DMS153 treated with DMSO at 0.1 percent for 48 hours (cell line): ENCODE results near the gene CCDC61.

Experiments used
- DNase-seq: peaks from one replicate; lab custom pipeline; 2025; ENCODE audit not compliant: unreplicated experiment; lab: John Stamatoyannopoulos, UW

Gene CCDC61

DNA sequence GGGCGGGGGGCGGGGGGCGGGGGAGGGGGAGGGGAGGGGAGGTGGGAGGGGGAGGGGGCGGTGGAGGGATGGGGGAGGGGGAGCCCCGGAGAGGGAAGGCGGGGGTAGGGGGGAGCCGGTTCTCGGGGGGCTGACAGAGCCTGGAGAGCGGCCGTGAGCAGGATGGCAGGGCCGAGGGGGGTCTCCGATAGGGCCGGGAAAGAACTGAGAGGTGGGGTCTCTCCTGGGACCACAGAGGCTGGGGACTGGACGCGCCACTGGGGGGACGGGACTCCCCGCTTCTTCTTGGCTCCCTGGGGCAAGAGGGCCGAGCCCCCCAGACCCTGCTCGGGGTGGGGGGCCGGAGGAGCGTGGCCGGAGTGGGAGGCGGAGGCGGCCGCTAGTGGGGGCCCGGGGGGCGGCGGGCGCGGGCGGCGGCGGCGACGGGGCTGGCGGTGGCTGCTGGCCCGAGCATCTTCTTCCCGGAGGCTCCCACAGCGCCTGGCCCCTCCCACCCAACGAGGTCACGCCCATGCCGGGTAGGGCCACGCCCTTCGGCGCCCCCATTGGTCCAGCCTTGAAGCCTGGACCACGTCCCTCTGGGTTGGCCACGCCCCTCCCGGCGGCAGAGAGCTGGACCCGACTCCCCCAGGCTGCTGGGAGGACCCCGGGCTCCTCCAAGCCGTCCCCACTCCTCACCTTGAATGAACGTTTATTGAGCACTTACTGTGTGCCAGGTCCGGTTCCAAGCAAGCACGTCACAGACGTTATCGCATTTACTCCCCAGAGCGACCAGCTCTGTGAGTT lies 21.5 kb upstream of the CCDC61 start, which contains the start of gene NOVA2:
Gene NOVA2 (minus strand): TSS at position 313 of the 786 bp plus-strand sequence. CDS start 514 bp downstream, outside the sequence.
- DNase-seq, result no peak

DNA sequence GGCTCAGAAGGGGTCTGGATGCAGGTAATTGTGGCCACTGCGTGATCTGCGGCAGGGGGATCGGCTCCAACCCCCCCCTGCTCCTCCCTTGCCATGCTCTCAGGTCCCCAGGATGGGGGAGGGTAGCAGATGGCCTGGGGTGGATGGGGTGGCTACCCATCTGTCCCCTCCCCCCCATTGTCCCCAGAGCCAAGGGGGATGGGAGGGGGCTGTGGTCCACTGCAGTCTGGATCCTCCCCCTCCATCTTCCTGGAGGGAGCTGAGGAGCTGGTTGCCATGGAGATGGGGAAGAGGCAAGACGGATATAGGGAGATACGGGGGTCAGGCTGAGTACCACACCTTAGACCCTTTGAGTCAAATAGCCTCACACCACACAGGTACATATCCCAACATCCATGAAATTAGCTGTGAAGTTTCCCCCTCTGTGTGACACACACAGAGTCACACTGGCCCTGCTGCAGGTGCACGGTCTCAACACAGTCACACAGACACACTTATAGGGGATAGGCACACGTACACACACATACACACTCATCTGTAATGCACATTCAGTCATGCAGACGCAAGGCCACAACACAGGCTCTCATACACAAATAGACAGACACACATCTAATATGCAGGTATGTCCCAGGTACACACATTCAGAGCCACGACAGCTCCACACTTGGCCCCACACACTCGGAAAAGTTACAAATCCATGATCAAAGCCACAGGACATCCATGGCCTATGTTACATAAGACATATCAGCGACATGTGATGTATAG lies 19.8 kb upstream of the CCDC61 start:
- DNase-seq, result no peak

- DNase-seq, result no peak
Measured at GRCh38 chr19:45976178-45976577, 19.1 kb upstream of the CCDC61 start.

GRCh38 chr19:45978156-45978555 lies 17.1 kb upstream of the CCDC61 start:
- DNase-seq, result no peak

DNA sequence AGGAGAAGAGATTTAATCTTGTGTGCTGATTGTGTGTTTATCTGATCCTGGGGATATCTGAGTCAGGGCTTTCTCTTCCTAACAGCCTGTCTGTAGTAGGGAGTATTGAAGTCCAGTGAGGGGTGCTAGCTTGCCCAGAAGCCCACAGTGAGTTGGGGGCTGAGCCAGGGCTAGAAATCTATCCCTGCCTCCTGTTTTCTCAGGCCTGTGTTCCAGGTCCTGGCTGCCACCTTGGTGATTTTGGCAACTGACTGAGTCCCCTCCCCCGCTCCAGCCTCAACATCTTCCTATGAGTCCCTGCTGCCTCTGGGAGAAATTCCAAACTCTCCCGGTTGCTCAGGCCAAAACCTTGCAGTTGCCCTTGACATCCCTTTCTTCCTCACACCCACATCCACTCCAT lies 13.9 kb upstream of the CCDC61 start:
- DNase-seq, result no peak

DNA sequence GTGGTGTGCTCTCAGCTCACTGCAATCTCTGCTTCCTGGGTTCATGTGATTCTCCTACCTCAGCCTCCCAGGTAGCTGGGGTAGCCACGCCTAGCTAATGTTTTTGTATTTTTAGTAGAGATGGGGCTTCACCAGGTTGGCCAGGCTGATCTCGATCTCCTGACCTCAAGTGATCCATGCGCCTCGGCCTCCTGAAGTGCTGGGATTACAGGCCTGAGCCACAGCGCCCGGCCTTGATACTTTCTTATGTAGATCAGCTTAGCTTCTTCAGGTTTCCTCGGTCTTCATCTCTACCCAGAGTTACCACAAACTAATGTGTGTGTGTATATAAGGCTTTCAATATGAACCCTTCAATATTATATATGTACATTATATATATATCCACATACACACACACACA lies 9.9 kb upstream of the CCDC61 start:
- no peak for DNase-seq

- no peak for DNase-seq
Measured at GRCh38 chr19:45990113-45990728, 5.0 kb upstream of the CCDC61 start.

DNA sequence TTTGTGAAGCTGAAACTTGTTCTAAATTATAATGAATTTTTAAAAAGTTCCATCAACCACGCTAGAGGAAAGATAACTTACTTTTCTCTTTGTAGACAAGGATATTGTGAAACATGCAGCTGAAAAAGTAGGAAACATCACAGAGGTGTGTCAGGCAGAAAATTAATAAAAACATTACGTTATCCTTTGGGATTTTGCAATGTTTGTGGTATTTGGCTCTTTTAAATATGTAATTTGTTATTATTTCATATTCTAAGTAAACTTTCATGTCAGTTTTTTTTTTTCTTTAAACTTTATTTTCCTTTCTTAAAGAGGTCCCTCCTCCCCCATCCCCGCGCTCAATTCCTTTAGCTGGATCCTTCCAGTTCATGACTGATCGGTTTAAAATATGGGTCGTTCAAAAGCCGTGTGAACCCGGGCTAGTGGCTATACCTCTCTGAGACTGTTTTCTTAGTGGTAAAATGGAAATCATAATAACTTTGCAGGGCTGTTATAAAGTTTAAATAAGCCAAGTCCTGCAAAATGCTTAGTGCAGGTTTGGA lies 740 bp upstream of the CCDC61 start:
- no peak for DNase-seq

DNA sequence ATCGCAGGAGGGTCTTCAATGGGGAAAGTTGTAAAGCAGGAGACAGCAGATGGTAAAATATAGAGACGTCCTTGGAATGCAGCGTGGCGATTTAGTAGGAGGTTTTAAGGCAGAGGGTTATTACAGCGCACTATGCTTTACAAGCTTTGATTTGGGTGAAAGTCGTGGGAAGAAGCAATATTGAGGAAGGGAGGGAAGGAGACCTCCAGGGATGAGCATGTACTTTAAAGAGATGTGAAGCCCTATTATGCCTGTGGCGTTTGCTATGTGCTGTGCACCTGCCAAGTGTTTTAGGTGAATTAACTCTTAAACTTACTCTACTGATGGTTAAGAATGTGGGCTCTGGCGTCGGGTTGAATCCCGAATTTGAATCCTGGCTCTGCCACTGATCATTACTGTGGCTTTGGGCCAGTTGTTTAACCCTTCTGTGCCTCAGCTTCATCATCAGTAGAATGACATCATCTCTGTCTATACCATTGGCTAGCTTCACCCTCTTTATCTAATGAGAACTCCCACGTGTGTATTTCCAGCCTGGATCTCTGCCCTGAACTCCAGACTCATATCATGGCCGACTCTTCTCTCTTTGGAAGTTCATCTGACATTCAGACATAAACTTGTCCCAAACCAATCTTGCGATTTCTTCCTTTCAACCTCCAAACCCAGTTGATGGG lies 583 bp downstream of the CCDC61 start:
- no peak for DNase-seq

- DNase-seq, result no peak
Measured at GRCh38 chr19:45996933-45997332, 1.7 kb downstream of the CCDC61 start.

GRCh38 chr19:45998834-45999233 lies 3.6 kb downstream of the CCDC61 start:
- DNase-seq, result no peak

DNA sequence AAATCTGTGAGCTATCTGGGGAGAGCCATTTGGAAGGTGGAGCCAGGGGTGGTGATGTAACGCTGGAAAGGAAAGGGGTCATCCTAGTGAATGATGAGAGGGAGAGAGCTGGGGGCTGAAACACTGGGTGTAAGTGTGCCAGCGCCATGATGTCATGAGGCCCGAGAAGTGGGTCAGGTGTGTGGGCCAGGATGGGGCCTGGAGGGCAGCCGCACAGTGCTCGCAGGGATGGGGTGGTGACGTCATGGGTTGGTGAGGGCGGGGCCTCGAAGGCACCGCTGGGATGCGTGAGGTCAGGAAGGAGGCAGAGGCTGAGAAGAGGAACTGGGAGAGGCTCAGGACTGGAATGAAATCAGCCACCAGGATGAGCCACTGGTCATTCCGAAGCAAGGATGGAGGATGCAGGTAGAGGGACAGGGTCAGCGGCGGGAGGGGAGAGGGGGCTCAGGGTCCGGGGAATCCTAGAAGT lies 4.4 kb downstream of the CCDC61 start:
- peak; percentile 22 for DNase-seq

DNA sequence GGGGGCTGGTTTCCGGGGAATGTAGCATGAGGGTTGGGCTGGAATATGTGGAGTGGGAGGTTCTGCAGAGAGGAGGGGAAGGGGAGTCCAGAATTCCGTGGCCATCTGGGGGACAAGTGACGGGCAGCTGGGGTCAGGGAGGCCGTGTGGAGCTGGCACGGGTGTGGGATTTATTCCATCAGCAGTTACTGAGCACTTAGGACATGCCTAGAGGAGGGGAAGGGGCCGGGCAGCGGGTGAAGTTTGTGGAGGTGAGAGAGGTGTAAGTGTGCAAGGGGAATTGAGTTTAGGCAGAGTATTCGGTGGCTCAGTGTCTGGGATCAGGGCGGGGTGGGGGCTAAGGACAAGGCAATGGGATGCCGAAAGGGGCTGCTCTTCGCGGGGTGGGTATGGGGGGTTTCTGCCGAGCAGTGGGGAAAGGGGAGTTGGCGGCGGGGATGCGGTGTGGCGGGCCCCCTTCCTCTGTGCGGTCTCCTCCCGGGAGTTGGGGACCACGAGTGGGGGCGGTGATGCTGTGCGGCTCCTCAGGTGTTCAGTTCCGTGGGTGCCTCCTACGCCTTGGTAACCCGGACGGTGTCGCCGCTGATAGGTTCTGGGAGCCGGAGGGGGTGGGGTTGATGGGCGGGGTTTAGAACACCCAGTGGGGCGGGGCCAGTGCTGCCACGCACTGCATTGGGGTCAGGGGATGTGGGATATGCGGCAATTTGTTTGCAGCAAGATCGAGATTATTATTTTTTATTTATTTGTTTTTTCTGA lies 5.4 kb downstream of the CCDC61 start:
- DNase-seq, result peak; percentile 12

- DNase-seq, result no peak
Measured at GRCh38 chr19:46002678-46003275, 7.5 kb downstream of the CCDC61 start.

- DNase-seq, result no peak
Measured at GRCh38 chr19:46006411-46006810, 11.1 kb downstream of the CCDC61 start.

- peak; percentile 34 for DNase-seq
Measured at GRCh38 chr19:46009530-46010510, 14.6 kb downstream of the CCDC61 start.

DNA sequence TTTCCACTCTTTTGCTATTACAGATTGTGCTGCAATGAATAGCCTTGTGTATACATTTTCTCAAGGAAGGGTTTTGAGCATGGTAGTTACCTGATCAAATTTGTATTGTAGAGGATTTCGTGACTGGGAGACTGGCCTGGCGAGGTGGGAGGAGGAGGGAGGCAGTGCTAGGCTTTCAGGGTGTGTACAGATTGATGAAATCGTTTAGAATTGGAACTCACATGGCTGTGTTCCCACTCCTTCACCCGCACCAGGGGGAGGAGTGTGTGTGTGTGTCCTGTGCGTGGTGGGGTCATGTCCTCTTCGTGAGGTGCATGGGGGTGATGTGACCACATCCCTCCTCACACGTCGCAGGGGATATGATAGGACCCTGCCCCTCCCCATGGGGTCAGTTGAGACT lies 19.3 kb downstream of the CCDC61 start:
- no peak for DNase-seq

DNA sequence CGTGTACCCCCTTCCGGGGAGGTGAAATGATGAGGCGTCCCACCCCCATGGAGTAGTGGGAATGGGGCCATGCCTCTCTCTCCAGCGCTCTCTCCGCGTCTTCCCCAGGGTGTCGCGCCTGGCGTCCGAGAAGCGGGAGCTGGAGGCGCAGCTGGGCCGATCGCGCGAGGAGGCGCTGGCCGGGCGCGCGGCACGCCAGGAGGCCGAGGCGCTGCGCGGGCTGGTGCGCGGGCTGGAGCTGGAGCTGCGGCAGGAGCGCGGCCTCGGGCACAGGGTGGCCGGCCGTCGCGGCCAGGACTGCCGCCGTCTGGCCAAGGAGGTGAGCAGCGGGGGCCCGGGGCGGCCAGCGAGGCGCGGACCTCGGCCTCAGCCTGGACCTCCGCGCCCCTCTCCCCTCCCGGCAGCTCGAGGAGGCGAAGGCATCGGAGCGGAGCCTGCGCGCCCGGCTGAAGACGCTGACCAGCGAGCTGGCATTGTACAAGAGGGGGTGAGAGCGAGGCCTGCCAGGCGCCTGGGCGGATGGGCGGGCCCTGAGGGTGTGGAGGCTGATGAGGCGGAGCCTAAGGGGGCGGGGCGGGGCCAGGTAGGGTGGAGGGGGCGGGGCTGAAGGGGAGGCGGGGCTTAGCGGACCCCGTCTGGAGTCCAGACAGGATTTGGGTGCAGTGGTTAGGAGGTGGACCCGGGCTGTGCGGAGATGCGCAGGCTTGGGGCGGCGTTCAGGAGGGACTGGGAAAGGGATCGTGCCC lies 19.8 kb downstream of the CCDC61 start:
- DNase-seq, result peak; percentile 71
